Measurements from ENCODE around the gene SPHK1.
A peak's percentile ranks its signal among the peaks of the same experiment; 100 is the strongest.

The SPHK1 gene

GRCh38 chr17:76385892-76386786 is 1.7 kb downstream of the SPHK1 start:
- Histone ChIP-seq H3K36me3 (ENCODE audit: insufficient read depth, low read length) (peaks cover 9% of the 10 kb centered on the region; the same call in 1 of the 2 replicates), H3K27ac (ENCODE audit: low read depth, low read length) (peak overlapping the region; percentile 95), H3K79me2 (ENCODE audit: control insufficient read depth, insufficient read depth, low read length, unreplicated experiment) (peaks cover 42% of the 10 kb centered on the region), H2AFZ (ENCODE audit: low read length, unreplicated experiment) (no peak overlapping the region), H3K4me3 (ENCODE audit: low read depth, low read length) (peak overlapping the region; percentile 85), H3K4me1 (ENCODE audit: control insufficient read depth, insufficient read depth, low read length, unreplicated experiment) (peaks cover 22% of the 10 kb centered on the region), H3K27me3 (ENCODE audit: insufficient read depth, low read length) (no peaks in the 10 kb centered on the region)

DNA sequence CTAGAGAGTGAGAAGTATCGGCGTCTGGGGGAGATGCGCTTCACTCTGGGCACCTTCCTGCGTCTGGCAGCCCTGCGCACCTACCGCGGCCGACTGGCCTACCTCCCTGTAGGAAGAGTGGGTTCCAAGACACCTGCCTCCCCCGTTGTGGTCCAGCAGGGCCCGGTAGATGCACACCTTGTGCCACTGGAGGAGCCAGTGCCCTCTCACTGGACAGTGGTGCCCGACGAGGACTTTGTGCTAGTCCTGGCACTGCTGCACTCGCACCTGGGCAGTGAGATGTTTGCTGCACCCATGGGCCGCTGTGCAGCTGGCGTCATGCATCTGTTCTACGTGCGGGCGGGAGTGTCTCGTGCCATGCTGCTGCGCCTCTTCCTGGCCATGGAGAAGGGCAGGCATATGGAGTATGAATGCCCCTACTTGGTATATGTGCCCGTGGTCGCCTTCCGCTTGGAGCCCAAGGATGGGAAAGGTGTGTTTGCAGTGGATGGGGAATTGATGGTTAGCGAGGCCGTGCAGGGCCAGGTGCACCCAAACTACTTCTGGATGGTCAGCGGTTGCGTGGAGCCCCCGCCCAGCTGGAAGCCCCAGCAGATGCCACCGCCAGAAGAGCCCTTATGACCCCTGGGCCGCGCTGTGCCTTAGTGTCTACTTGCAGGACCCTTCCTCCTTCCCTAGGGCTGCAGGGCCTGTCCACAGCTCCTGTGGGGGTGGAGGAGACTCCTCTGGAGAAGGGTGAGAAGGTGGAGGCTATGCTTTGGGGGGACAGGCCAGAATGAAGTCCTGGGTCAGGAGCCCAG is 2.8 kb downstream of the SPHK1 start:
- peaks cover 40% of the 10 kb centered on the region for H3K79me2 ChIP-seq (ENCODE audit: control insufficient read depth, insufficient read depth, low read length, unreplicated experiment)
- H3K4me3 ChIP-seq (ENCODE audit: low read depth, low read length) = peak overlapping the region; percentile 85
- H3K27me3 ChIP-seq (ENCODE audit: insufficient read depth, low read length) = no peaks in the 10 kb centered on the region
- peaks cover 9% of the 10 kb centered on the region; the same call in 1 of the 2 replicates for H3K36me3 ChIP-seq (ENCODE audit: insufficient read depth, low read length)
- no peak overlapping the region for H2AFZ ChIP-seq (ENCODE audit: low read length, unreplicated experiment)
- H3K27ac ChIP-seq (ENCODE audit: low read depth, low read length) = peak overlapping the region; percentile 95; the same call in 1 of the 2 replicates
- peaks cover 16% of the 10 kb centered on the region for H3K4me1 ChIP-seq (ENCODE audit: control insufficient read depth, insufficient read depth, low read length, unreplicated experiment)

- Histone ChIP-seq H2AFZ (ENCODE audit: low read length, unreplicated experiment) (no peak overlapping the region), H3K79me2 (ENCODE audit: control insufficient read depth, insufficient read depth, low read length, unreplicated experiment) (peaks cover 35% of the 10 kb centered on the region), H3K27me3 (ENCODE audit: insufficient read depth, low read length) (no peaks in the 10 kb centered on the region), H3K4me3 (ENCODE audit: low read depth, low read length) (no peak overlapping the region), H3K36me3 (ENCODE audit: insufficient read depth, low read length) (peaks cover 9% of the 10 kb centered on the region; the same call in 1 of the 2 replicates), H3K27ac (ENCODE audit: low read depth, low read length) (peak overlapping the region; percentile 26; the same call in 1 of the 2 replicates), H3K4me1 (ENCODE audit: control insufficient read depth, insufficient read depth, low read length, unreplicated experiment) (peaks cover 15% of the 10 kb centered on the region)
Measured at GRCh38 chr17:76388966-76389888, 4.8 kb downstream of the SPHK1 start.

GRCh38 chr17:76390003-76390421 is 5.6 kb downstream of the SPHK1 start:
- H3K4me1 ChIP-seq (ENCODE audit: control insufficient read depth, insufficient read depth, low read length, unreplicated experiment) = peaks cover 15% of the 10 kb centered on the region
- no peak overlapping the region for H2AFZ ChIP-seq (ENCODE audit: low read length, unreplicated experiment)

GRCh38 chr17:76391200-76391715 is 6.8 kb downstream of the SPHK1 start:
- no peak overlapping the region for H3K4me3 ChIP-seq (ENCODE audit: low read depth, low read length)
- H3K36me3 ChIP-seq (ENCODE audit: insufficient read depth, low read length) = peaks cover 6% of the 10 kb centered on the region; the same call in 1 of the 2 replicates
- no peaks in the 10 kb centered on the region for H3K27me3 ChIP-seq (ENCODE audit: insufficient read depth, low read length)
- peaks cover 15% of the 10 kb centered on the region for H3K4me1 ChIP-seq (ENCODE audit: control insufficient read depth, insufficient read depth, low read length, unreplicated experiment)
- no peak overlapping the region for H3K27ac ChIP-seq (ENCODE audit: low read depth, low read length)
- H3K79me2 ChIP-seq (ENCODE audit: control insufficient read depth, insufficient read depth, low read length, unreplicated experiment) = peaks cover 20% of the 10 kb centered on the region
- no peak overlapping the region for H2AFZ ChIP-seq (ENCODE audit: low read length, unreplicated experiment)

More at GRCh38 chr17:76390003-76390421, 5.6 kb downstream of the SPHK1 start:
- no peaks in the 10 kb centered on the region for H3K27me3 ChIP-seq (ENCODE audit: insufficient read depth, low read length)
- peaks cover 9% of the 10 kb centered on the region; the same call in 1 of the 2 replicates for H3K36me3 ChIP-seq (ENCODE audit: insufficient read depth, low read length)
- H3K27ac ChIP-seq (ENCODE audit: low read depth, low read length) = no peak overlapping the region
- no peak overlapping the region for H3K4me3 ChIP-seq (ENCODE audit: low read depth, low read length)
- H3K79me2 ChIP-seq (ENCODE audit: control insufficient read depth, insufficient read depth, low read length, unreplicated experiment) = peaks cover 31% of the 10 kb centered on the region

- H3K27ac ChIP-seq (ENCODE audit: low read depth, low read length) = no peak overlapping the region
- no peaks in the 10 kb centered on the region for H3K4me1 ChIP-seq (ENCODE audit: control insufficient read depth, insufficient read depth, low read length, unreplicated experiment)
- no peak overlapping the region for H2AFZ ChIP-seq (ENCODE audit: low read length, unreplicated experiment)
- no peak overlapping the region for H3K4me3 ChIP-seq (ENCODE audit: low read depth, low read length)
- H3K79me2 ChIP-seq (ENCODE audit: control insufficient read depth, insufficient read depth, low read length, unreplicated experiment) = no peaks in the 10 kb centered on the region
- H3K27me3 ChIP-seq (ENCODE audit: insufficient read depth, low read length) = no peaks in the 10 kb centered on the region
- H3K36me3 ChIP-seq (ENCODE audit: insufficient read depth, low read length) = no peaks in the 10 kb centered on the region; the same call in 1 of the 2 replicates
Measured at GRCh38 chr17:76394166-76394565, 9.8 kb downstream of the SPHK1 start.

GRCh38 chr17:76395980-76396379 is 11.6 kb downstream of the SPHK1 start:
- Histone ChIP-seq H3K36me3 (ENCODE audit: insufficient read depth, low read length) (no peaks in the 10 kb centered on the region; the same call in 1 of the 2 replicates), H3K4me1 (ENCODE audit: control insufficient read depth, insufficient read depth, low read length, unreplicated experiment) (no peaks in the 10 kb centered on the region), H3K27ac (ENCODE audit: low read depth, low read length) (no peak overlapping the region), H3K4me3 (ENCODE audit: low read depth, low read length) (no peak overlapping the region), H3K27me3 (ENCODE audit: insufficient read depth, low read length) (no peaks in the 10 kb centered on the region), H3K79me2 (ENCODE audit: control insufficient read depth, insufficient read depth, low read length, unreplicated experiment) (no peaks in the 10 kb centered on the region), H2AFZ (ENCODE audit: low read length, unreplicated experiment) (no peak overlapping the region)

- Histone ChIP-seq H2AFZ (ENCODE audit: low read length, unreplicated experiment) (no peak overlapping the region), H3K4me3 (ENCODE audit: low read depth, low read length) (no peak overlapping the region), H3K27ac (ENCODE audit: low read depth, low read length) (no peak overlapping the region), H3K36me3 (ENCODE audit: insufficient read depth, low read length) (no peaks in the 10 kb centered on the region; the same call in 1 of the 2 replicates), H3K4me1 (ENCODE audit: control insufficient read depth, insufficient read depth, low read length, unreplicated experiment) (no peaks in the 10 kb centered on the region), H3K79me2 (ENCODE audit: control insufficient read depth, insufficient read depth, low read length, unreplicated experiment) (no peaks in the 10 kb centered on the region), H3K27me3 (ENCODE audit: insufficient read depth, low read length) (no peaks in the 10 kb centered on the region)
Measured at GRCh38 chr17:76397184-76397583, 12.8 kb downstream of the SPHK1 start.

DNA sequence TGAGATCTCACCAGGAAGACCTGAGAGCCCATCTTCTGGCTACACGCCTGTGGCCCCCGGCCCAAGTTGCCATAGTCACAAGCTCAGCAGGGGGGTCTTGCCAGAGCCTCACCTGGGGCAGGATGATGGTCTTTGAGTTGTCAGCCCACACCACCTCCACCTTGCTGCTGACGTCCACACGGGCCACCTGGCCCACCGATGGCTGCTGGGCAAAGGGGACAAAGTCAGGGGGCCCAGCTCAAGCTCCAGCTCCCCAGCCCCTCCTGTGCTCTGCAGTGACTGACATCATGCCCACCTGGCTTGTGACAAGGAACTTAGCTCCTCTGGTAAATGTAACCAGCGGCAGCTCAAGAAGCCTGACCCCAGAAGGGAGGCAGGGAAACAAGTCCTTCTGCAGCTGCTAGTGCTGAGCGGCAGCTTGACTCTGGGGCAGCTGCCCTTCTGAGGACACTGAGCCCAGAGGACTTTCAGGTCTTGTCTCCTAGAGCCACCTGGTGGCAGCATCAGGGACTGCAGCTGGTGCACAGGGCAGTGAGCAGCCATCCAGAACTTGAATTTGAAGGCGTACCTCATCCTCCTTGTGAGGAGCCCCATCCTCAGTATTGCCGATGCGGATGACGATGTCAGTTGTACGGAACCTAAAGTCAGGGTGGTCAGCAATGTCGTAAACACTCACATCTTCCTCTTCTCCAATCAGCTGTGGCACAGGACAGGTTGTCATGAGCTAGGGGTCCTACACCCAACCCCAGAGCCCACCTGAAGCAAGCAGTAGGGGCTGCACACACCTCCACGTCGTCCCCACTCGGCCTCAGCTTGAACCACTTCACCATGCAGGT is 13.5 kb downstream of the SPHK1 start:
- Histone ChIP-seq H3K79me2 (ENCODE audit: control insufficient read depth, insufficient read depth, low read length, unreplicated experiment) (no peaks in the 10 kb centered on the region), H3K27ac (ENCODE audit: low read depth, low read length) (no peak overlapping the region), H3K4me1 (ENCODE audit: control insufficient read depth, insufficient read depth, low read length, unreplicated experiment) (no peaks in the 10 kb centered on the region), H3K27me3 (ENCODE audit: insufficient read depth, low read length) (no peaks in the 10 kb centered on the region), H3K36me3 (ENCODE audit: insufficient read depth, low read length) (no peaks in the 10 kb centered on the region; the same call in 1 of the 2 replicates), H3K4me3 (ENCODE audit: low read depth, low read length) (no peak overlapping the region), H2AFZ (ENCODE audit: low read length, unreplicated experiment) (no peak overlapping the region)

Data from ACC112 (cell line).